ENCODE results near the gene SCAMP5.

GRCh38 chr15:74982183-74982582, 13.2 kb upstream of the SCAMP5 start:
- TF ChIP-seq POLR2AphosphoS5 (IDR thresholded peaks at IDR 0.05; ENCODE audit: low read depth, low read length) (no peak), ZNF274 (IDR thresholded peaks at IDR 0.05; ENCODE audit: low read depth, low read length) (no peak), RAD21 (IDR thresholded peaks at IDR 0.05; ENCODE audit: low read depth) (no peak), CBX3 (IDR thresholded peaks at IDR 0.05; ENCODE audit: low read depth) (no peak), ZFX (IDR thresholded peaks at IDR 0.05) (no peak), EZH2phosphoT487 (IDR thresholded peaks at IDR 0.05; ENCODE audit: borderline replicate concordance) (no peak), TCF7L2 (IDR thresholded peaks at IDR 0.05; ENCODE audit: borderline replicate concordance, extremely low read depth, insufficient read depth, insufficient read length) (no peak)
- TF ChIP-seq, protein P1, sequence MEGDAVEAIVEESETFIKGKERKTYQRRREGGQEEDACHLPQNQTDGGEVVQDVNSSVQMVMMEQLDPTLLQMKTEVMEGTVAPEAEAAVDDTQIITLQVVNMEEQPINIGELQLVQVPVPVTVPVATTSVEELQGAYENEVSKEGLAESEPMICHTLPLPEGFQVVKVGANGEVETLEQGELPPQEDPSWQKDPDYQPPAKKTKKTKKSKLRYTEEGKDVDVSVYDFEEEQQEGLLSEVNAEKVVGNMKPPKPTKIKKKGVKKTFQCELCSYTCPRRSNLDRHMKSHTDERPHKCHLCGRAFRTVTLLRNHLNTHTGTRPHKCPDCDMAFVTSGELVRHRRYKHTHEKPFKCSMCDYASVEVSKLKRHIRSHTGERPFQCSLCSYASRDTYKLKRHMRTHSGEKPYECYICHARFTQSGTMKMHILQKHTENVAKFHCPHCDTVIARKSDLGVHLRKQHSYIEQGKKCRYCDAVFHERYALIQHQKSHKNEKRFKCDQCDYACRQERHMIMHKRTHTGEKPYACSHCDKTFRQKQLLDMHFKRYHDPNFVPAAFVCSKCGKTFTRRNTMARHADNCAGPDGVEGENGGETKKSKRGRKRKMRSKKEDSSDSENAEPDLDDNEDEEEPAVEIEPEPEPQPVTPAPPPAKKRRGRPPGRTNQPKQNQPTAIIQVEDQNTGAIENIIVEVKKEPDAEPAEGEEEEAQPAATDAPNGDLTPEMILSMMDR (IDR thresholded peaks at IDR 0.05 in 2 of 3, conservative IDR thresholded peaks at IDR 0.05 in 1 of 3; ENCODE audit: borderline replicate concordance in 1 of 3, insufficient read depth in 1 of 3, low read depth in 2 of 3, low read length in 2 of 3) = no peak
- TF ChIP-seq, protein P2, sequence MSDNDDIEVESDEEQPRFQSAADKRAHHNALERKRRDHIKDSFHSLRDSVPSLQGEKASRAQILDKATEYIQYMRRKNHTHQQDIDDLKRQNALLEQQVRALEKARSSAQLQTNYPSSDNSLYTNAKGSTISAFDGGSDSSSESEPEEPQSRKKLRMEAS (IDR thresholded peaks at IDR 0.05) = no peak
